ENCODE results near the gene MYO5A.
"Not testable (repeated sequence)": the region's sequence is repeated elsewhere in the genome, so short reads cannot be mapped to it uniquely, and the experiment has no call there.

DNA sequence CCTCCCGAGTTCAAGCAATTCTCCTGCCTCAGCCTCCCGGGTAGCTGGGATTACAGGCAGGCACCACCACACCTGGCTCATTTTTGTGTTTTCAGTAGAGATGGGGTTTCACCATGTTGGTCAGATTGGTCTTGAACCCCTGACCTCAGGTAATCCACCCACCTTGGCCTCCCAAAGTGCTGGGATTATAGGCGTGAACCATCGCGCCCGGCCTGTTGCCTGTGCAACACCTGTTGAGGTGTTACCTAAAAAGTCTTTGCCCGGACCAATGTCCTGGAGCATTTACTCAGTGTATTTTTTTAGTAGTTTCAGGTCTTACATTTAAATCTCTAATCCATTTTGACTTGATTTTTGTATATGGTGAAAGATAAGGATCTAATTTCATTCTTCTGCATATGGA is 46.9 kb upstream of the MYO5A start:
- TF ChIP-seq, protein P1, sequence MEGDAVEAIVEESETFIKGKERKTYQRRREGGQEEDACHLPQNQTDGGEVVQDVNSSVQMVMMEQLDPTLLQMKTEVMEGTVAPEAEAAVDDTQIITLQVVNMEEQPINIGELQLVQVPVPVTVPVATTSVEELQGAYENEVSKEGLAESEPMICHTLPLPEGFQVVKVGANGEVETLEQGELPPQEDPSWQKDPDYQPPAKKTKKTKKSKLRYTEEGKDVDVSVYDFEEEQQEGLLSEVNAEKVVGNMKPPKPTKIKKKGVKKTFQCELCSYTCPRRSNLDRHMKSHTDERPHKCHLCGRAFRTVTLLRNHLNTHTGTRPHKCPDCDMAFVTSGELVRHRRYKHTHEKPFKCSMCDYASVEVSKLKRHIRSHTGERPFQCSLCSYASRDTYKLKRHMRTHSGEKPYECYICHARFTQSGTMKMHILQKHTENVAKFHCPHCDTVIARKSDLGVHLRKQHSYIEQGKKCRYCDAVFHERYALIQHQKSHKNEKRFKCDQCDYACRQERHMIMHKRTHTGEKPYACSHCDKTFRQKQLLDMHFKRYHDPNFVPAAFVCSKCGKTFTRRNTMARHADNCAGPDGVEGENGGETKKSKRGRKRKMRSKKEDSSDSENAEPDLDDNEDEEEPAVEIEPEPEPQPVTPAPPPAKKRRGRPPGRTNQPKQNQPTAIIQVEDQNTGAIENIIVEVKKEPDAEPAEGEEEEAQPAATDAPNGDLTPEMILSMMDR (IDR thresholded peaks at IDR 0.05): not testable (repeated sequence)
- not testable (repeated sequence) for TF ChIP-seq POLR2A (IDR thresholded peaks at IDR 0.05)
